GM18511 (cell line): ENCODE data around the gene MINAR2.
A peak's percentile ranks its signal among the peaks of the same experiment; 100 is the strongest.

Source experiments
- ATAC-seq: cut with Tn5 transposase; IDR thresholded peaks from one replicate; pipeline ENCODE4 v1.9.1; 2021; ENCODE audit warnings: mild to moderate bottlenecking, moderate library complexity; ENCODE audit not compliant: unreplicated experiment

The MINAR2 gene

DNA sequence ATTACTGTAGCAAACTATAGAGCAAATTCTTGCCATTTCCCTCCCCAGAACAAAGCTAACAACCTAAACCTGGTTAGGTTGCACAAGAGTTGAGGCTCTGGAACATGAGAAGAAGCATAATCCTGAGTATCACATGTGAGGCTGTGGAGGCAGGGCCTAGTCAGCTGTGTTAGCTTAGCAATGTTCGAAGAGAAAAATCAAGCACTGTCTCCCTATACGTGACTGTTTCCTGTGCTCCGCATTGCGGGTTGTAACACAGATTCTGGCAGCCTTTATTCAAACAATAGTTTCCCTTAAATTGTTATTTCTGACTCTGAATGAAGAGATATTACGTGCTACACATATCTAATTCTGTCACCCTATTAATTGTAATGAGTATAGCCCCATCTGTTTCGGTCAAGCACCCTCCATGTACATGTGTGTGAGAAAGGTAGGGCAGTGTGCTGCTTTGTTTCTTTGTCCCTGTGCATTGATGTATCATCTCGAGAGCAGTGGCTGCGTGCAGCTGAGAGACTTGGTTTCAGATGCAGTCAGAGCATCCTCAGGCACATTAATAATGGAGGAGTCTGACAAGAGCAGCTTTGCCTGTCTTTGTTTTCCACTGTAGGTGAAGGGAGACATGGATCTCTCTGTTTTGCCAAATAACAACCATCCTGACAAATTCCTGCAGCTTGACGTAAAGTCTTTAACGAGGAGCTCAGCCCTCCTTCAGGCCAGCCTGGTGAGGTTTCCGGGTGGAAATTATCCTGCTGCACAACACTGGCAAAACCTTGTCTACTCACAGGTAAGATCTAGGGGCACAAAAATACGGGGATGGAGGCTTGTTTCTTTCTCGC lies at the start of gene MINAR2:
Gene MINAR2 (plus strand): TSS at position 523 of the 836 bp plus-strand sequence. CDS start 97 bp downstream, at position 620.
- ATAC-seq: no peak

DNA sequence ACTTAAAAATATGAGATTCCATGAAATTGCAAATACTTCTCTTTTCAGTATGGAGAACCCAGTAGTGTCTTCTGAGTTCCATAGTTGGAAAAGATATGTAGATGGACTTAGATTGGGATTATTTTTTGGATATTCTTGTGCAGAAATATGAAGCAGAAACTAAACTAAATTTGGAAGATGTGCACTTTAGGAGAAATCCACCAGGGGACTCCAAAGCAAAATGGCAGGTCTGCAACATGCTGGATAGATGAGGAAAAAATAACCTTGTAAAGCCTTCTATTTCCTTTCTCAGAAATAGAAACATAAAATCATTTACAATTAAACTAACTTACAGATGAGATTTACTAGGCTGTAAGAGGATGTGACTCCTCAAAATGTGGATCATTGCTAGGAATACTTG lies 49.2 kb upstream of the MINAR2 start:
- ATAC-seq: no peak

GRCh38 chr5:129716235-129716634 lies 31.7 kb upstream of the MINAR2 start:
- ATAC-seq: no peak

DNA sequence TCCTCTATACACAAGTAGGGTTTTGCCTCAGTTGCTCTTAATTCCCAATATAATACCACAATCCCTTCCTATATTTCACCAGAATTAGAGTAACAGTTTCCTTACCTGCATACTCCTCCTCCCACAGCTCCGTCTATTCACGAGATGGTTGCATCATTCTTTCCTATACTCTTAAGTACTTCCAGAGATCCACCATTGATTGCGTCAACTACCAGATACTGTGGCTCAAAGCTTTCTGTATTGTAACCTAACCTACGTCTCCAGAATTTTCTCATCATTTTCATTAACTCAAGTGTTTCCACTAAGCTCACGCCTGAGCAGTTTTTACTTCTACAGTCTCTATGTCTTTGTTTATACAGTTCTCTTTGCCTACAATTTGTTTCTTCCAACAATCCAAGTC lies 31.2 kb upstream of the MINAR2 start:
- ATAC-seq: no peak

GRCh38 chr5:129717751-129718310 lies 30.1 kb upstream of the MINAR2 start:
- ATAC-seq: no peak

GRCh38 chr5:129718471-129719090 lies 29.3 kb upstream of the MINAR2 start:
- no peak for ATAC-seq

- ATAC-seq: no peak
Measured at GRCh38 chr5:129724222-129724621, 23.7 kb upstream of the MINAR2 start.

DNA sequence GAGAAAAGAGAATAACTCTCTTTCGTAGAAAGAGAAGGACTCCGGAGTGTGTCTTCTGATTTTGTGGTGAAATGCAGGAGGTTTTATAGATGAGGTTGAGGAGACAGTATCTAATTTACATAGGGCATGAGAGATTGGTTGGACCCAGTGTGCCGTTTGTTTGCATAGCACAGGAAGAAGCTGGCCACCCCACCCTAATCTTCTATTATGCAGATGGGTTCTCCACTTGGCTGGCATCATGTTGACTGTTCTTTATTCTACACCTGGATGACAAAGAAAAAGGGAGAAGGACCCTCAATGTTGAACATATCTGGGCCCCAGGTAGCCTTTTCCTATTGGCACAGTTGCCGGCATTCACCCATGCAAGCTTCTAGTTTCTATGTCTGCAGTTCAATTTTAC lies 23.2 kb upstream of the MINAR2 start:
- ATAC-seq: no peak

- no peak for ATAC-seq
Measured at GRCh38 chr5:129739773-129740172, 8.1 kb upstream of the MINAR2 start.

DNA sequence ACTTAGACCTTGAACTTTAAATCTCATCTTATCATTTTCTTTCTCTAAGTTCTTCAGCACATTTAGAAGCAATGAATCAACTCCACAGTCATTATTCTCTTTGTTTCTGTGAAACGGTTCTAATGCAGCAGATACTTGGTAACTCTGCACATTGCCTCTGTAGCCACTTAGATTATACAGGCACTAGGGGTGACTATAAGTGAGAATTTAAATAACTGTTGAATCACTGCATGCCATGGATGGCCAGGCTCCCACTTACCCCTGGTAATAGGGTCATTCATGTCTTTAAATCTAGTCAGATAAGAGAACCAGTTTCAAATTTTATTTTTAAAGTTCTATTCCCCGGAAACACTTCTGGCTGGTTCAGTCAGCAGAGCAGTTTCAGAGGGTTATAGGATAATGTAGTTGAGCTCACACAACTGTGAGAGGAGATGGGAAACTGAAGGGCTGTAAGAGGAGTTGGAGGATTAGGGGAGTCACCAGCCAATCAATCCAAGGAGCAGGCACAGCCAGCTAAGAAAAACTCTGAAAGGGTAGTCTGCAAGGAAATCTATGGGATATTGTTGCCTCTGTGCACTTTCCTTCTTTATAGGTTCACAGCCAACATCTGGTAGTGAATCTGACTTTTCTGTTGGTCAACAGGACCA lies 4.2 kb upstream of the MINAR2 start:
- ATAC-seq: no peak

GRCh38 chr5:129745997-129746396 lies 1.9 kb upstream of the MINAR2 start:
- no peak for ATAC-seq

DNA sequence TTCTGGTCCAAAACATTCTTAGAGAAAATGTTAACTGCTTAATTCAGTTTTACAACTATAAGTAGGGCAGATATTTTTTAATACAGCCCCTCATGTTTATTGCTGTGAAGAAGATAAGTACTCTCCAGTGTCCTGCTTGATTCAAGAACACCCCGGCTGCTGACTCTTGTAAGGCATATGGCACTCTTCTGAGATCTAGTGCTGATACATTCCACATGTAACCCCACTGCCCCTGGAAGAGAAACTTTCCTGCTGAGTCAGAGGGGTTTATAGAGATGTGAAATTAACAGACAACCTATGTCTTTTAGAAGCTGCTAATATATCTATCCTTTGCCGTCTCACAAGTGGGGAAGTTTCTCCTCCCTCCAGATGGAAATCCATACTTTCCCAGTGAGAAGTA lies 1.0 kb upstream of the MINAR2 start:
- ATAC-seq: no peak

DNA sequence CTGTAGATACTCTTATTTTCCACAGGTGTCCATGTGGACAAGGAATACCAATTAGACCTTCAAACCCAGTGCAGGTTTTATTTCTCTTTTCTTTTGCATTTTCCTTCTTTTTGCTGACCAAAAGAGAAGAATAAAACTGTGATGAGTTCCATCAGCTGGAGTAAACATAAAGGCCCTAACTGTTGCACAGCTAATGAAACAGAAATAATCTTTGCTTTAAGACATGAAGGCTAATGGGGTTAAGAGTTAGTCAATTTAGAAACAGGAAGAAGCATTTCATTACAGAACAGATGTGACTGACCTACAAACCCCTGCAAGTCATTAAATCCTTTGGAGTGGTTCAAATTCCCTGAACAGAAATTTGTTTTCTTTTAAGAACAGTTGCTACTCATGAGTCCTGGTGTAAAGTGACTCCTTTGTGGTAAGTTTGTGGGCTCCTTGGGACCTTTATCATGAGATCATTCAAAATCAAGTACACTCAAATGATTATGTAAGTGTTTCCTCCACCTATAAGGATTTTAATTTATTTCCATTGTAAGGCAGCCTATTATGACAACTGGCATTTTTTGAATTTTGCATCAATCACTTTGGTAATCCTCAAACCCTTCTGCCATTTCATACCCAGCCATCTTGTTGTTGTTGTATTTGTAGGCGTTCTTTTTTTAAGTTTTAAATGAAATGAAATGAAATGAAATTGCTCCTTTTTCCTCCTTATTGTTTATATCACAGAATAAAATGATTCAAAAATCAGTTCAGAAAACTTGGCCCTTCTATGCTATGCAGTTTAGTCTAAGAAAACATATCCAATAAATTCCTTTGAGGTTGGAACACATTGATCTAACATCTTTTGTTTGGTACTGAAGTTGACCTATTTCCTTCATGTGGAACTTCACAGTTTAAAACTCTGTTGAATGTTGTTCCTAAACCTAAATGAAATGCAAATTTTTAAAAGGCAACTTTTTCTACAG lies 1.3 kb downstream of the MINAR2 start:
- ATAC-seq: no peak

DNA sequence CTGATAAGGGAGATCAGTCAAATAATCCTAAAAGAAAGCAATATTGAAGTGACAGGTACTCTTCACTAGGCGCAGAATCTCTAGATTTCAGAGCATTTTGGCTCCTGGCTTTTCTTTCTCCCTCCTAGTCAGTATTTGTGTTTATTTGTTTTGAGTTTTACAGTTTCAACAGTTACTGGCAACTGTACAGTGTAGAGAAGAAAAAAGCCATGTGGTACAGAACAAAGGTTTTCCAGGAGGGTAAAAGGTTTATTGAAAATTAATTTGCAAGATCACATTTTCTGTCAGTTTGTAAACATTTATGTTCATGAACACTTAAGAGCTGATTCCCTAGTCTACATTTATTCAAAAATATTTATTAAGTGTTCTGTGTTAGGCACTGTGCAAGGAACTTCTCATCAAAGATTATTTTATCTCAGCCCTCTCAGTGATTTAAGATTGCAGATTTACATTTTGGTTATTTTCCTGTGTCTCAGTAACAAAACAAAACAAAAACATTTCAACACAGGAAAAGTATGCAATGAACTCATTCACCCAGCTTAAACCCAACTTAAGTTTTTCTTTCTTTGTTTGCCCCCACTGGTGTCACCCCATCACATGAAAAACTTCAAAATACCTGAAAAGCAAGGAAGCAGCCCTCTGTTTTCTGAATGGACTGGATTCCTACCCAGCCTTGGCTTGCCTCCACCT lies 12.9 kb downstream of the MINAR2 start:
- no peak for ATAC-seq

DNA sequence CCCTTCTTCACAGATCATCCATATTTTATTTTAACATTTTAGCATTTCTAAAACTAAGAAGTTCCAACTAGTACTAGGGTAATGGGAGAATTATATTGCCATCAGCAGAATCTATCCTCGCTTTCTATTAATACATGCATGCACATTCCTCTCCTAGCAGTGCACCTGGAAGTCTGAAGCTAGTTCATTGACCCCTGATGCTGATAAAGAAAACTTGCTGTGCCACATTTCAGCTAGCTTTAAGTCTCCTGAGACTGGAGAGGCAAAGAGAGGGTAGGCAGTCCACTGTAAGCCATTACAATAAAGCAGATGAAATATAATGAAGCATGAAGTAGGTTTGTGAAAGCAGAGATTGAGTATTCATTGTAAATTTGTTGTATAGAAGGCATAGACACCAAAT lies 15.8 kb downstream of the MINAR2 start:
- ATAC-seq: no peak

- no peak for ATAC-seq
Measured at GRCh38 chr5:129766798-129767197, 18.9 kb downstream of the MINAR2 start.

DNA sequence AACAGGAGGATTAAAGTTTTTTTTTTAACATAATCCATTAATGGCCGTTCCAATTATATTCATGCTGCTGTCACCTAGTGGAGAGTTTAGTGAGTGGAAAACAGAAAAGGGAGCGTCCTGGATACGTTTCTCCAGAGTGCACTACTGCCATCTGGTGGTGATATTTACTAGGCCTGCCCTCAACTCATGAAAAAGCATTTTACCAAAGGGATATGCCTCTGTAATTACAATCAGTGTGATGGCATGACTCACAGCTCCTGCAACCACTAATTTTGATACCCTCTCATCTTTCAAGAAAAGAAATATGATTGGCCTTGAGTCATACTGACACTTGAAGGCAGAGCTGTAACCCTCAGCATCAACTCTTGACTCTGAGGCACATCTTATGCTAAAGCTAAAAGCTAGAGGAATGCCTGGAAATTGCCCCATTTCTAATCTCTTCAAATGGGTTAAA lies 20.1 kb downstream of the MINAR2 start:
- peak; percentile 87 for ATAC-seq

- ATAC-seq: no peak
Measured at GRCh38 chr5:129768735-129769134, 20.8 kb downstream of the MINAR2 start.

DNA sequence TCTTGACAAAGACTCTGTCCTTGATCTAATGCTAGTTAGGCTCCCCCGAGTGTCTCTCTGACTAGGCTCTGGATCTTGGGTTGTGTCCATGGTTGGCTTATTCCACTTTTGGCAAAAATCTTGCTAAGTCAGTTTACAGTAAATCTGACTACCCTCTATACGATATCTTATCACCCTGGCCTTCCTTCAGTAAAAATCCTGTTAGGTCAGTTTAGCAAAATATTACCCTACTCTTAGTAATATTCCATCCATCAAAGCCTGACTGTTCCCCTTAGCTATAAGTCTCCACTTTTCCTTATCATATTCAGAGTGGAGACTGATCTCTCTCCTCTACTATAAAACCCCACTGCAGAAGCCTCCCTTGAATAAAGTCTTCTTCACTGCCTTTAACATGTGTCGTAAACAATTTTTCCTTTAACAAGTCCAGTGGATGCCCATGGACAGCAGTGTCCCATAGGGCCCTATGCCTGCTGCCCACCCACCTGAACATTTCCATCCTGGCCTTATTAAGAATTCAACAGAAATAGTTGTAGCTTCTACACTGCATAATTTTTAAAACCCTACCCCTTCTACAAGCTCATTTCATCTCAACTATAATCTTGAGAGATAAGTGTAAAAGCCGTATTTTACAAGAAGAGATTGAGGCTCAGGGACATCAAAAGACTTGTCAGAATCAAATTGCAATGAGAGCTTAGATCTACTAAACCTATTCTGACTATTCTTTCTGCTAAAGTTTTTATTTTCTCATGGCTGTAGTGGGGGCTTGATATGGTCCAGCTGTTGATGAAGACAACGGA lies 22.3 kb downstream of the MINAR2 start:
- ATAC-seq: no peak
